Astrocyte (in vitro differentiated cells and primary cell): ENCODE data around the gene ZAP70. TPM values are rescaled to one million over a fixed set of nuclear protein-coding genes. Genes with fewer than 3 reads are reported as not detected.

Experiments
- DNase-seq: peaks from one replicate; pipeline ENCODE4 v3.0.0-alpha.2; 2010; ENCODE audit warnings: low read depth
- FAIRE-seq: peaks from 2 replicates; lab custom pipeline; 2011; peaks lifted over from hg19 to GRCh38; lab: Jason Lieb, UNC
- H2AFZ ChIP-seq: 2 replicates; pipeline ENCODE4 v1.6.0; 2012; ENCODE audit warnings: low read depth, low read length, inconsistent platforms
- H3K27ac ChIP-seq: 2 replicates; pipeline ENCODE4 v1.5.1; 2011; ENCODE audit warnings: low read depth, low read length, inconsistent platforms
- H3K27me3 ChIP-seq: 2 replicates; pipeline ENCODE4 v1.6.0; 2011; ENCODE audit warnings: low read length, inconsistent platforms; ENCODE audit not compliant: insufficient read depth
- H3K36me3 ChIP-seq: 2 replicates; pipeline ENCODE4 v1.5.1; 2011; ENCODE audit warnings: low read length, inconsistent platforms; ENCODE audit not compliant: insufficient read depth
- H3K4me1 ChIP-seq: 2 replicates; pipeline ENCODE4 v1.5.1; 2011; ENCODE audit warnings: low read length, inconsistent platforms; ENCODE audit not compliant: insufficient read depth
- H3K4me2 ChIP-seq: 2 replicates; pipeline ENCODE4 v1.6.0; 2012; ENCODE audit warnings: low read length, inconsistent platforms
- H3K4me3 ChIP-seq: 2 replicates; pipeline ENCODE4 v1.5.1; 2011; ENCODE audit warnings: low read depth, mild to moderate bottlenecking, low read length, inconsistent platforms; ENCODE audit not compliant: insufficient read depth
- H3K79me2 ChIP-seq: 2 replicates; pipeline ENCODE4 v1.6.0; 2012; ENCODE audit warnings: mild to moderate bottlenecking, low read length, inconsistent platforms; ENCODE audit not compliant: insufficient read depth
- H3K9ac ChIP-seq: 2 replicates; pipeline ENCODE4 v1.6.0; 2012; ENCODE audit warnings: mild to moderate bottlenecking, low read length, inconsistent platforms
- H3K9me3 ChIP-seq: 2 replicates; pipeline ENCODE4 v1.5.1; 2012; ENCODE audit warnings: low read depth, mild to moderate bottlenecking, low read length, inconsistent platforms; ENCODE audit not compliant: insufficient read depth
- H4K20me1 ChIP-seq: 2 replicates; pipeline ENCODE4 v1.6.0; 2012; ENCODE audit warnings: low read length, inconsistent platforms; ENCODE audit not compliant: insufficient read depth
- H3K27ac Mint-ChIP-seq: one replicate; pipeline ENCODE4 v1.8.0; 2021; ENCODE audit warnings: mild to moderate bottlenecking, mixed read lengths; ENCODE audit not compliant: unreplicated experiment
- H3K27me3 Mint-ChIP-seq: one replicate; pipeline ENCODE4 v1.8.0; 2021; ENCODE audit warnings: low read depth, mixed read lengths; ENCODE audit not compliant: unreplicated experiment
- H3K36me3 Mint-ChIP-seq: one replicate; pipeline ENCODE4 v1.8.0; 2021; ENCODE audit warnings: low read depth, mixed read lengths; ENCODE audit not compliant: unreplicated experiment
- H3K4me1 Mint-ChIP-seq: one replicate; pipeline ENCODE4 v1.8.0; 2021; ENCODE audit warnings: low read depth, mixed read lengths; ENCODE audit not compliant: unreplicated experiment
- H3K4me3 Mint-ChIP-seq: one replicate; pipeline ENCODE4 v1.8.0; 2021; ENCODE audit warnings: mild to moderate bottlenecking, moderate library complexity, mixed read lengths; ENCODE audit not compliant: unreplicated experiment
- H3K9me3 Mint-ChIP-seq: one replicate; pipeline ENCODE4 v1.8.0; 2021; ENCODE audit warnings: mild to moderate bottlenecking, mixed read lengths; ENCODE audit not compliant: unreplicated experiment
- EZH2 ChIP-seq: IDR thresholded peaks from 2 replicates; pipeline ENCODE4 v1.6.1; 2012; ENCODE audit warnings: mild to moderate bottlenecking, low read length, inconsistent platforms; ENCODE audit not compliant: insufficient read depth
- total RNA-seq: library from RNA; stranded (reverse); gene quantifications from 2 replicates; pipeline ENCODE4 v1.2.1, GENCODE V29; 2021
- TF ChIP-seq, protein P1 (sequence below): IDR thresholded peaks from 2 replicates; pipeline ENCODE4 v1.5.1; 2011; ENCODE audit warnings: low read depth, mild to moderate bottlenecking, inconsistent platforms, low read length, moderate library complexity; ENCODE audit not compliant: insufficient read depth

The ZAP70 gene
- total RNA-seq, 1 donor from 2014 or later, result 0.73 TPM

DNA sequence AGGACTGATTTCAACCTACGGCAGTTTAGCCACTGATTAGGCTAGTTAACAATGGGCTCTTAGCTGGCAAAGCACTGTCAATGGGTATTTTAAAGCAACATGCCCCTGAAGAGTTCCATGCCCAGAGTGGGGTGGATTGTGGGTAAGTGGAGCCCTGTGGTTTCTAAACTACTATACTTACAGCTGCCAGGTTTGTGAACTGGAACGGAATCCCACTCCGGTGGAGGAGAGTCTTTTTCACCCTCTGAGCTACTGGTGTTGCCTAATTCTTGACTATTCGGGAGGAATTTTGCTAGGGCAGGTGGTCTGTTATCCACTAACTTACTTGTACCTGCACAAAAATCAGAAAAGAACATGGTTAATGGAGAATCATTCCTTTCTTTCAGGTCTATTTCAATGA, 52.6 kb downstream of the ZAP70 start:
- no peak for DNase-seq
- H3K4me3 ChIP-seq, result no peak overlapping the region
- FAIRE-seq, result no peak
- peaks cover 2% of the 10 kb centered on the region for H3K4me1 ChIP-seq
- H3K9me3 ChIP-seq, result no peaks in the 10 kb centered on the region
- no peak overlapping the region for H2AFZ ChIP-seq
- Mint-ChIP-seq H3K4me3 (no peak overlapping the region), H3K4me1 (peaks cover 5% of the 10 kb centered on the region), H3K27me3 (no peaks in the 10 kb centered on the region), H3K27ac (no peak overlapping the region), H3K36me3 (peaks cover 19% of the 10 kb centered on the region), H3K9me3 (no peaks in the 10 kb centered on the region)
- H4K20me1 ChIP-seq, result no peaks in the 10 kb centered on the region
- no peaks in the 10 kb centered on the region for H3K79me2 ChIP-seq
- peaks cover 14% of the 10 kb centered on the region for H3K36me3 ChIP-seq
- TF ChIP-seq, protein P1, sequence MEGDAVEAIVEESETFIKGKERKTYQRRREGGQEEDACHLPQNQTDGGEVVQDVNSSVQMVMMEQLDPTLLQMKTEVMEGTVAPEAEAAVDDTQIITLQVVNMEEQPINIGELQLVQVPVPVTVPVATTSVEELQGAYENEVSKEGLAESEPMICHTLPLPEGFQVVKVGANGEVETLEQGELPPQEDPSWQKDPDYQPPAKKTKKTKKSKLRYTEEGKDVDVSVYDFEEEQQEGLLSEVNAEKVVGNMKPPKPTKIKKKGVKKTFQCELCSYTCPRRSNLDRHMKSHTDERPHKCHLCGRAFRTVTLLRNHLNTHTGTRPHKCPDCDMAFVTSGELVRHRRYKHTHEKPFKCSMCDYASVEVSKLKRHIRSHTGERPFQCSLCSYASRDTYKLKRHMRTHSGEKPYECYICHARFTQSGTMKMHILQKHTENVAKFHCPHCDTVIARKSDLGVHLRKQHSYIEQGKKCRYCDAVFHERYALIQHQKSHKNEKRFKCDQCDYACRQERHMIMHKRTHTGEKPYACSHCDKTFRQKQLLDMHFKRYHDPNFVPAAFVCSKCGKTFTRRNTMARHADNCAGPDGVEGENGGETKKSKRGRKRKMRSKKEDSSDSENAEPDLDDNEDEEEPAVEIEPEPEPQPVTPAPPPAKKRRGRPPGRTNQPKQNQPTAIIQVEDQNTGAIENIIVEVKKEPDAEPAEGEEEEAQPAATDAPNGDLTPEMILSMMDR, result no peak
- TF ChIP-seq EZH2, result no peak
- H3K4me2 ChIP-seq, result no peak overlapping the region
- H3K27me3 ChIP-seq, result no peaks in the 10 kb centered on the region
- H3K27ac ChIP-seq, result no peak overlapping the region
- no peak overlapping the region for H3K9ac ChIP-seq

DNA sequence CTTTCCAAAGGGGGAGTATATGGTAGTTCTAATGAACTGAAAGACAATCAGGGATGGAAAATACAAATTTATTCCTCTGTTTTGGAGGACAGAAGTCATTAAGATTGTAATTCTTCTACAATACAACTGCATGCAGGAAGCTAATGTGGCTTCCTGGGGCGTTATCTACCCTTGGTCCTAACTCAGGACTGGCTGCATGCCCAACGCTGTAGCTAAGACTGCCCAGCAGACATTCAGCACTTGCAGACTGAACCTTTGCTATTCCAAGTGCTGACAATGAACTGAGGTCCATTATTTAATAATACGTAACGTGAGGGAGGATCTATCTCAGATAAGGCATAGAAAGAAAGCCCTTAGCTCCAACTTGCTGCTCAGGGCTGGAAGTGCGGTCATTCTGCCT, 53.2 kb downstream of the ZAP70 start:
- Histone ChIP-seq H3K4me3 (no peak overlapping the region), H3K27me3 (no peaks in the 10 kb centered on the region), H3K27ac (no peak overlapping the region), H3K4me2 (no peak overlapping the region), H3K9ac (no peak overlapping the region), H2AFZ (no peak overlapping the region), H3K9me3 (no peaks in the 10 kb centered on the region), H3K36me3 (peaks cover 14% of the 10 kb centered on the region), H4K20me1 (no peaks in the 10 kb centered on the region), H3K4me1 (peaks cover 2% of the 10 kb centered on the region), H3K79me2 (no peaks in the 10 kb centered on the region)
- FAIRE-seq, result no peak
- H3K9me3 Mint-ChIP-seq, result no peaks in the 10 kb centered on the region
- no peak overlapping the region for H3K27ac Mint-ChIP-seq
- no peak overlapping the region for H3K4me3 Mint-ChIP-seq
- no peak for DNase-seq
- no peaks in the 10 kb centered on the region for H3K27me3 Mint-ChIP-seq
- H3K4me1 Mint-ChIP-seq, result peaks cover 5% of the 10 kb centered on the region
- peaks cover 18% of the 10 kb centered on the region for H3K36me3 Mint-ChIP-seq
- TF ChIP-seq EZH2, result no peak

DNA sequence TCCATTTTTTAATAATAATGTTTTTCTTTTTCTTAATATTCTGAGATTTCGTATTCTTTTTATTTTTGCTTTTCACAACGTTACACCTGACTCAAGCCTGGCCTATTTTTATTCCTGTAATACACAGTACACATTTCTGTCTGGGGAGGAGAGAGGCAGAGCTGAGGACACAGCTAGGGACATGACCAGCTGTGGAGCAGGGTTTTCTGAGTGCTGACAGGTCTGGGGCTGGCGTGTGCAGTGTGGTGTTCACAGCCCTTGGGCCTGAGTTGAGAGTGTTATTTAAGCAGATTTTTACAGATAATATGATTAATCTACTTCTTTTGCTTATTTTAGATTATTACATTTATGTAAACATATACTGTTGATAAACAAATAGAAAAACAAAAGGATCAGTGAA, 55.9 kb downstream of the ZAP70 start:
- FAIRE-seq (no peak), DNase-seq (no peak)
- Histone ChIP-seq H3K27ac (no peak overlapping the region), H3K4me3 (no peak overlapping the region), H3K4me2 (no peak overlapping the region), H3K27me3 (no peaks in the 10 kb centered on the region), H4K20me1 (no peaks in the 10 kb centered on the region), H3K4me1 (peaks cover 2% of the 10 kb centered on the region), H3K36me3 (peaks cover 8% of the 10 kb centered on the region), H3K9ac (no peak overlapping the region), H3K9me3 (no peaks in the 10 kb centered on the region), H2AFZ (no peak overlapping the region), H3K79me2 (no peaks in the 10 kb centered on the region)
- H3K4me1 Mint-ChIP-seq, result no peaks in the 10 kb centered on the region
- H3K36me3 Mint-ChIP-seq, result peaks cover 10% of the 10 kb centered on the region
- H3K27ac Mint-ChIP-seq, result no peak overlapping the region
- no peak overlapping the region for H3K4me3 Mint-ChIP-seq
- no peaks in the 10 kb centered on the region for H3K27me3 Mint-ChIP-seq
- no peaks in the 10 kb centered on the region for H3K9me3 Mint-ChIP-seq
- TF ChIP-seq EZH2, result no peak
